Measurements from ENCODE around the gene NPAS2. TPM values are rescaled to one million over a fixed set of nuclear protein-coding genes. Genes with fewer than 3 reads are reported as not detected.

NPAS2 gene
- total and polyA plus RNA-seq, 2 of the 8 experiments (the other 6 are each of a cell fraction or from before 2014, with no cell fraction given), result 1.8 to 1.9 TPM

DNA sequence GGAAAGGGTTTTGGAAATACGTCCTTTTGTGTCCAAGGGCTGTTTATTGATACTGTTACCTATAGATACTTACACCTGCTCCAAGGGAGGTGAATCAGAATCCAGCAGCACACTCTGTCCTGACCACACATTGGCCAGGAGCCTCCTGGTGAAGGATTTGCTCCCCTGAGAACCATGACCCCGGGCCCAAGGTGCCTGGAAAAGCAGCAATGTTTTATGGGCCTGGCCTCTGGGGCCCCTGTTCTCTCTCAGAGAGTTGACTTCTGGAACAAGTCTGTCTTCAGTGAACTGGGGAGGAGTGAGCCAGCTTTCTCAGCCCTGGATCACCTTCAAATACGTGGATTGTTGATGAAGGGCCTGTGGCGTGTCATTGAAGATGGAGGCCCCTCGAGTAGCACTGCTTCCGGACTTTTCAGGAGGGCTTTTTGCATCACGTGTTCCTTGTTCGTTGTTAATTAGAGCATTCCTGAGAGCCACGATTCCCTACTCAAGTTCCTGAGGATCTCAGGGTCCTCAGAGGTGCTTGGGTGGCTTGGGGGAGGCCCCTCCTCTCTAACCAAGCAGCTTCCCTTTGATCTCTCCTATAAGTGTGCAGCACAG lies 103.6 kb downstream of the NPAS2 start:
- Histone ChIP-seq H3K36me3 (ENCODE audit: control insufficient read depth in 2 of 4, insufficient read depth in 4 of 4, low read length in 3 of 4) (no peaks in the 10 kb centered on the region), H4K91ac (replicated peaks; ENCODE audit: insufficient read length, low read length) (no peak overlapping the region), H3K4me2 (ENCODE audit: insufficient read depth in 1 of 2, low read depth in 2 of 2, low read length in 2 of 2) (no peak overlapping the region), H4K20me1 (replicated peaks in 1 of 2; ENCODE audit: control insufficient read depth in 1 of 2, insufficient read depth in 2 of 2, low read length in 2 of 2) (no peaks in the 10 kb centered on the region), H3K4ac (replicated peaks; ENCODE audit: insufficient read length, low read depth, low read length) (no peak overlapping the region), H3K27ac (ENCODE audit: low read depth, low read length) (no peak overlapping the region), H3K56ac (replicated peaks; ENCODE audit: insufficient read length, low read depth, low read length) (no peak overlapping the region), H3K14ac (ENCODE audit: insufficient read length) (no peak overlapping the region), H3K4me1 (replicated peaks in 1 of 4; ENCODE audit: control insufficient read depth in 3 of 4, insufficient read depth in 4 of 4, low read length in 3 of 4) (no peaks in the 10 kb centered on the region; a peak in 1 of 7 replicates), H2BK5ac (ENCODE audit: low read depth, low read length) (no peak overlapping the region), H4K5ac (ENCODE audit: insufficient read length, low read depth, low read length) (no peak overlapping the region), H2BK15ac (ENCODE audit: low read length) (no peak overlapping the region), H4K8ac (ENCODE audit: extremely low read depth, insufficient read depth, low read length) (no peak overlapping the region), H3K18ac (ENCODE audit: extremely low read depth, low read length) (no peak overlapping the region), H3K9ac (replicated peaks in 1 of 4; ENCODE audit: extremely low read depth in 1 of 4, low read depth in 3 of 4, low read length in 3 of 4) (no peak overlapping the region), H2BK20ac (ENCODE audit: low read length) (no peak overlapping the region), H3K23ac (ENCODE audit: insufficient read length) (no peak overlapping the region), H2BK120ac (replicated peaks; ENCODE audit: low read depth, low read length) (no peak overlapping the region), H2AFZ (ENCODE audit: low read length) (no peak overlapping the region), H3K9me3 (ENCODE audit: insufficient read depth in 2 of 2, low read depth in 1 of 2, low read length in 1 of 2) (no peaks in the 10 kb centered on the region), H3K23me2 (ENCODE audit: low read depth, low read length) (no peaks in the 10 kb centered on the region), H3K4me3 (ENCODE audit: extremely low read depth in 1 of 4, insufficient read depth in 2 of 4, low read depth in 3 of 4, low read length in 4 of 4) (no peak overlapping the region), H3K79me2 (ENCODE audit: control insufficient read depth in 1 of 2, insufficient read depth in 2 of 2, low read length in 2 of 2) (no peaks in the 10 kb centered on the region), H3K27me3 (replicated peaks in 1 of 4; ENCODE audit: control insufficient read depth in 3 of 4, extremely low read depth in 1 of 4, insufficient read depth in 3 of 4, low read length in 3 of 4) (no peaks in the 10 kb centered on the region), H3K79me1 (ENCODE audit: low read depth, low read length) (no peaks in the 10 kb centered on the region), H2AK5ac (ENCODE audit: low read depth, low read length) (no peak overlapping the region), H2BK12ac (ENCODE audit: low read depth, low read length) (no peak overlapping the region)
- ChIA-PET POLR2A (ENCODE audit: partially characterized antibody) (interaction anchor here (1.1 kb wide), 1 partner anchor 78 kb away, joined by 4 read pairs; the partner anchor contains the start of gene RPL31), CTCF (ENCODE audit: partially characterized antibody) (interaction anchor here (1.2 to 1.5 kb wide), 4 partner anchors 11 to 61 kb away, joined by 3 to 4 read pairs (median 4); no protein-coding TSS in a partner anchor)
- FAIRE-seq (no peak), DNase-seq (ENCODE audit: low read depth in 1 of 2, low spot score in 2 of 2) (no peak)
- WGBS, 2 experiments (ENCODE audit: extremely low coverage in 1 of 2, insufficient coverage in 1 of 2, insufficient read length in 1 of 2, insufficient replicate concordance in 2 of 2, low coverage in 1 of 2, low lambda C conversion rate in 2 of 2, missing lambda C conversion rate in 1 of 2), result 85% methylated on average over 9 of the region's 9 CpGs; no CpG with 5 or more reads in 1 of the 2 experiments
- TF ChIP-seq NANOG (IDR thresholded peaks at IDR 0.05; ENCODE audit: insufficient read depth, low read depth, low read length, poor library complexity, severe bottlenecking), result no peak
- TF ChIP-seq RNF2 (IDR thresholded peaks at IDR 0.05; ENCODE audit: borderline replicate concordance, low read depth, low read length, missing control alignments, poor library complexity, severe bottlenecking), result no peak
- no peak for TF ChIP-seq RAD21 (IDR thresholded peaks at IDR 0.05 in 1 of 2, conservative IDR thresholded peaks at IDR 0.05 in 1 of 2; ENCODE audit: low read depth in 2 of 2, low read length in 2 of 2)
- TF ChIP-seq TAF1 (IDR thresholded peaks at IDR 0.05; ENCODE audit: low read depth, low read length), result no peak
- TF ChIP-seq SIRT6 (IDR thresholded peaks at IDR 0.05; ENCODE audit: low read length), result no peak
- no peak for TF ChIP-seq SIX5 (IDR thresholded peaks at IDR 0.05; ENCODE audit: low read depth, low read length)
- TF ChIP-seq RFX5 (IDR thresholded peaks at IDR 0.05; ENCODE audit: borderline replicate concordance, low read depth, low read length), result no peak
- TF ChIP-seq CBX8 (IDR thresholded peaks at IDR 0.05; ENCODE audit: borderline replicate concordance, low read depth, low read length), result no peak
- no peak for TF ChIP-seq JUN (IDR thresholded peaks at IDR 0.05; ENCODE audit: low read depth, low read length)
- TF ChIP-seq, protein P1, sequence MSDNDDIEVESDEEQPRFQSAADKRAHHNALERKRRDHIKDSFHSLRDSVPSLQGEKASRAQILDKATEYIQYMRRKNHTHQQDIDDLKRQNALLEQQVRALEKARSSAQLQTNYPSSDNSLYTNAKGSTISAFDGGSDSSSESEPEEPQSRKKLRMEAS (IDR thresholded peaks at IDR 0.05), result no peak

Measured in H1 (cell line).